ENCODE data around the gene FOXC2. TPM values are rescaled to one million over a fixed set of nuclear protein-coding genes. Genes with fewer than 3 reads are reported as not detected.

FOXC2 gene
- total and polyA plus RNA-seq, 10 of the 15 experiments (the other 5 are each of a cell fraction or from before 2014, with no cell fraction given) = not detected

DNA sequence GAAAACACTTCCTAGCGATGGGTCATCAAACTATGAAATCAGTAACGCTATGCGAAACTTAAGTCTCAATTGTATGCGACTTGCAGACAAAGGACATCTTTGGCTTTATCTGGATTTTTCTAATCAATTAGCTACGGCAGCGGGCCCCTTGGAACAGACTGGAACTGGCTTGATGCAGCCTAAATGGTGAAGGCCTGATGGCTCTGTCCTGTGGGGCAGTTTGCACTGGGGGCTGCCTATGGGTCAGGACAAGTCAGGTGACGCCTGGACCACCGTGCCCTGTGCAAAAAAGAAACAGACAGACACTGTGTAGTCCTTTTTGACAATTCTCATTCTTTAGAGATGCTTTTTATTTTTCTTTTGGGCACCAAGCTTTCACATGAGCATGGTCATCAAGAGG, 33.6 kb upstream of the FOXC2 start:
- no peak for TF ChIP-seq USF2 (IDR thresholded peaks at IDR 0.05; ENCODE audit: borderline replicate concordance, low read depth, low read length)
- no peak for TF ChIP-seq EED (IDR thresholded peaks at IDR 0.05; ENCODE audit: low read depth)
- no peak for TF ChIP-seq RBBP5 (conservative IDR thresholded peaks at IDR 0.05)
- no peak for TF ChIP-seq CREM (IDR thresholded peaks at IDR 0.05; ENCODE audit: low read depth)
- TF ChIP-seq CHD2 (IDR thresholded peaks at IDR 0.05; ENCODE audit: borderline replicate concordance, low read depth, low read length) = no peak
- TF ChIP-seq KLF5 (IDR thresholded peaks at IDR 0.05; ENCODE audit: partially characterized antibody) = no peak
- TF ChIP-seq ZNF217 (IDR thresholded peaks at IDR 0.05) = no peak
- no peak for TF ChIP-seq ESRRA (IDR thresholded peaks at IDR 0.05; ENCODE audit: low read length)
- no peak for TF ChIP-seq LARP7 (IDR thresholded peaks at IDR 0.05)
- TF ChIP-seq, protein P1, sequence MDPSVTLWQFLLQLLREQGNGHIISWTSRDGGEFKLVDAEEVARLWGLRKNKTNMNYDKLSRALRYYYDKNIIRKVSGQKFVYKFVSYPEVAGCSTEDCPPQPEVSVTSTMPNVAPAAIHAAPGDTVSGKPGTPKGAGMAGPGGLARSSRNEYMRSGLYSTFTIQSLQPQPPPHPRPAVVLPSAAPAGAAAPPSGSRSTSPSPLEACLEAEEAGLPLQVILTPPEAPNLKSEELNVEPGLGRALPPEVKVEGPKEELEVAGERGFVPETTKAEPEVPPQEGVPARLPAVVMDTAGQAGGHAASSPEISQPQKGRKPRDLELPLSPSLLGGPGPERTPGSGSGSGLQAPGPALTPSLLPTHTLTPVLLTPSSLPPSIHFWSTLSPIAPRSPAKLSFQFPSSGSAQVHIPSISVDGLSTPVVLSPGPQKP (IDR thresholded peaks at IDR 0.05; ENCODE audit: low read depth, low read length) = no peak
- no peak for TF ChIP-seq IKZF2 (IDR thresholded peaks at IDR 0.05)
- no peak for TF ChIP-seq NFYB (IDR thresholded peaks at IDR 0.05; ENCODE audit: insufficient read depth, low read depth, low read length)
- no peak for TF ChIP-seq CHD4 (IDR thresholded peaks at IDR 0.05)
- TF ChIP-seq, protein P2, sequence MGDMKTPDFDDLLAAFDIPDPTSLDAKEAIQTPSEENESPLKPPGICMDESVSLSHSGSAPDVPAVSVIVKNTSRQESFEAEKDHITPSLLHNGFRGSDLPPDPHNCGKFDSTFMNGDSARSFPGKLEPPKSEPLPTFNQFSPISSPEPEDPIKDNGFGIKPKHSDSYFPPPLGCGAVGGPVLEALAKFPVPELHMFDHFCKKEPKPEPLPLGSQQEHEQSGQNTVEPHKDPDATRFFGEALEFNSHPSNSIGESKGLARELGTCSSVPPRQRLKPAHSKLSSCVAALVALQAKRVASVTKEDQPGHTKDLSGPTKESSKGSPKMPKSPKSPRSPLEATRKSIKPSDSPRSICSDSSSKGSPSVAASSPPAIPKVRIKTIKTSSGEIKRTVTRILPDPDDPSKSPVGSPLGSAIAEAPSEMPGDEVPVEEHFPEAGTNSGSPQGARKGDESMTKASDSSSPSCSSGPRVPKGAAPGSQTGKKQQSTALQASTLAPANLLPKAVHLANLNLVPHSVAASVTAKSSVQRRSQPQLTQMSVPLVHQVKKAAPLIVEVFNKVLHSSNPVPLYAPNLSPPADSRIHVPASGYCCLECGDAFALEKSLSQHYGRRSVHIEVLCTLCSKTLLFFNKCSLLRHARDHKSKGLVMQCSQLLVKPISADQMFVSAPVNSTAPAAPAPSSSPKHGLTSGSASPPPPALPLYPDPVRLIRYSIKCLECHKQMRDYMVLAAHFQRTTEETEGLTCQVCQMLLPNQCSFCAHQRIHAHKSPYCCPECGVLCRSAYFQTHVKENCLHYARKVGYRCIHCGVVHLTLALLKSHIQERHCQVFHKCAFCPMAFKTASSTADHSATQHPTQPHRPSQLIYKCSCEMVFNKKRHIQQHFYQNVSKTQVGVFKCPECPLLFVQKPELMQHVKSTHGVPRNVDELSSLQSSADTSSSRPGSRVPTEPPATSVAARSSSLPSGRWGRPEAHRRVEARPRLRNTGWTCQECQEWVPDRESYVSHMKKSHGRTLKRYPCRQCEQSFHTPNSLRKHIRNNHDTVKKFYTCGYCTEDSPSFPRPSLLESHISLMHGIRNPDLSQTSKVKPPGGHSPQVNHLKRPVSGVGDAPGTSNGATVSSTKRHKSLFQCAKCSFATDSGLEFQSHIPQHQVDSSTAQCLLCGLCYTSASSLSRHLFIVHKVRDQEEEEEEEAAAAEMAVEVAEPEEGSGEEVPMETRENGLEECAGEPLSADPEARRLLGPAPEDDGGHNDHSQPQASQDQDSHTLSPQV (IDR thresholded peaks at IDR 0.05) = no peak
- in situ Hi-C loops (cut with MboI) (no loop called here), intact Hi-C loops (cut with micrococcal nuclease; ENCODE audit: unreplicated experiment) (no loop called here)
- no peak overlapping the region for H3K27ac ChIP-seq (ENCODE audit: control insufficient read depth, insufficient read depth)
- ChIA-PET SMC1A (ENCODE audit: uncharacterized antibody, unreplicated experiment) (no interaction called here), RAD21 (ENCODE audit: unreplicated experiment) (no interaction called here), POLR2A (no interaction called here), CTCF (interaction anchor here (1.2 kb wide), 1 partner anchor 12 kb away, joined by 3 read pairs; no protein-coding TSS in a partner anchor)
- H3K4me3 ChIP-seq = no peak overlapping the region
- 94% methylated on average over 8 of the region's 8 CpGs for WGBS (ENCODE audit: insufficient coverage, insufficient replicate concordance, low lambda C conversion rate, missing lambda C conversion rate)
- H3K9ac ChIP-seq (ENCODE audit: control insufficient read depth, insufficient read depth, low read length) = no peak overlapping the region
- H2AFZ ChIP-seq (ENCODE audit: control insufficient read depth, low read depth, low read length) = no peak overlapping the region
- H3K36me3 ChIP-seq (ENCODE audit: control insufficient read depth in 2 of 2, insufficient read depth in 2 of 2, low read length in 1 of 2) = no peaks in the 10 kb centered on the region; a peak in 2 of 4 replicates
- BruUV-seq (replicated peaks) = no TSS peak
- H3K27me3 ChIP-seq (replicated peaks in 1 of 2; ENCODE audit: control insufficient read depth in 2 of 2, insufficient read depth in 2 of 2, low read length in 1 of 2) = no peaks in the 10 kb centered on the region
- H3K79me2 ChIP-seq (ENCODE audit: control insufficient read depth, insufficient read depth, low read length) = no peaks in the 10 kb centered on the region
- H3K9me3 ChIP-seq (replicated peaks; ENCODE audit: control insufficient read depth, insufficient read depth, low read length) = no peaks in the 10 kb centered on the region
- no peak for ATAC-seq
- no peak overlapping the region for H3K4me2 ChIP-seq (ENCODE audit: control insufficient read depth, insufficient read depth)
- no peak for FAIRE-seq
- H3K4me1 ChIP-seq (ENCODE audit: control insufficient read depth, insufficient read depth, low read length) = no peaks in the 10 kb centered on the region
- no peak for DNase-seq (ENCODE audit: low read depth, low spot score)
- no peaks in the 10 kb centered on the region; the same call in 1 of the 2 replicates for H4K20me1 ChIP-seq (ENCODE audit: control insufficient read depth, insufficient read depth)
